Caco-2 (cell line): ENCODE measurements around the gene ENPP3. TPM values are rescaled to one million over a fixed set of nuclear protein-coding genes. Genes with fewer than 3 reads are reported as not detected.
A peak's percentile ranks its signal among the peaks of the same experiment; 100 is the strongest.

Experiments used
- Bru-seq: library from RNA; stranded (reverse); fragments of 400-500 nt; gene quantifications from one replicate; lab custom pipeline; 2021; lab: Mats Ljungman, UMichigan
- BruChase-seq, 2 experiments: library from RNA; stranded (reverse); fragments of 400-500 nt; gene quantifications; one replicate each; lab custom pipeline; 2021; lab: Mats Ljungman, UMichigan
- BruUV-seq: library from RNA; stranded (reverse); fragments of 400-500 nt; replicated peaks from 2 replicates; lab custom pipeline; 2021; lab: Mats Ljungman, UMichigan
- CTCF ChIA-PET: fragments of 300-600 bp; sonication (Branson Sonifier 250); formaldehyde crosslinking; loops from one replicate; lab custom pipeline; 2022; ENCODE audit warnings: antibody characterized with exemption; lab: Charles Lee
- POLR2A ChIA-PET: fragments of 300-600 bp; sonication (Branson Sonifier 250); formaldehyde crosslinking; loops from one replicate; lab custom pipeline; 2022; ENCODE audit warnings: antibody characterized with exemption; lab: Charles Lee
- DNase-seq, 2 experiments: peaks; one replicate each; pipeline versions ENCODE4 v3.0.0 to v3.0.0-alpha.2; 2020 to 2022
- H3K27me3 ChIP-seq: replicated peaks from 2 replicates; pipeline ENCODE4 v1.6.0; 2011; ENCODE audit warnings: low read length; ENCODE audit not compliant: control insufficient read depth, insufficient read depth
- H3K36me3 ChIP-seq: 2 replicates; pipeline ENCODE4 v1.5.1; 2011; ENCODE audit warnings: low read length; ENCODE audit not compliant: control insufficient read depth, insufficient read depth
- H3K4me1 ChIP-seq: fragments of 250-450 bp; sonication (Bioruptor Pico); 2 replicates; pipeline ENCODE4 v1.5.1; 2020; ENCODE audit warnings: mild to moderate bottlenecking
- H3K4me3 ChIP-seq: 2 replicates; pipeline ENCODE4 v1.5.1; 2011; ENCODE audit warnings: low read depth, mild to moderate bottlenecking, control low read depth, low read length
- H3K9me3 ChIP-seq: fragments of 250-450 bp; sonication (Bioruptor Pico); 2 replicates; pipeline ENCODE4 v1.5.1; 2020; ENCODE audit warnings: mild to moderate bottlenecking, moderate library complexity
- H3K27ac Mint-ChIP-seq: one replicate; pipeline ENCODE4 v1.8.0; 2022; ENCODE audit warnings: mixed read lengths; ENCODE audit not compliant: unreplicated experiment
- H3K27me3 Mint-ChIP-seq: one replicate; pipeline ENCODE4 v1.8.0; 2022; ENCODE audit warnings: mixed read lengths; ENCODE audit not compliant: insufficient read depth, unreplicated experiment
- H3K36me3 Mint-ChIP-seq: one replicate; pipeline ENCODE4 v1.8.0; 2022; ENCODE audit warnings: mild to moderate bottlenecking, mixed read lengths; ENCODE audit not compliant: insufficient read depth, unreplicated experiment
- H3K4me1 Mint-ChIP-seq: one replicate; pipeline ENCODE4 v1.8.0; 2022; ENCODE audit warnings: low read depth, mixed read lengths; ENCODE audit not compliant: unreplicated experiment
- H3K4me3 Mint-ChIP-seq: one replicate; pipeline ENCODE4 v1.8.0; 2022; ENCODE audit warnings: mild to moderate bottlenecking, moderate library complexity, mixed read lengths; ENCODE audit not compliant: unreplicated experiment
- H3K9me3 Mint-ChIP-seq: one replicate; pipeline ENCODE4 v1.8.0; 2022; ENCODE audit warnings: mixed read lengths; ENCODE audit not compliant: unreplicated experiment
- intact Hi-C: fragments of 100-400 bp; cut with micrococcal nuclease; formaldehyde crosslinking; loops from one replicate; pipeline ENCODE4 v1.10.0; 2022; ENCODE audit not compliant: unreplicated experiment
- long read RNA-seq: library from polyadenylated mRNA; stranded (forward); transcript quantifications from one replicate; pipeline ENCODE4 v2.0.0, GENCODE V29; 2022
- total RNA-seq: library from RNA; stranded (reverse); gene quantifications from 2 replicates; pipeline ENCODE4 v1.2.3, GENCODE V29; 2022
- TF ChIP-seq, protein P1 (sequence below), 2 experiments: fragments of 200-600 bp in 1 of 2; IDR thresholded peaks; 1 replicate in 1 of 2; 2 replicates in 1 of 2; pipeline versions ENCODE4 v1.5.1 to v1.8.0; 2011 to 2022; ENCODE audit warnings: antibody characterized with exemption in 1 of 2, control low read depth in 1 of 2, inconsistent platforms in 1 of 2, low read depth in 1 of 2, low read length in 1 of 2, mild to moderate bottlenecking in 1 of 2, moderate library complexity in 1 of 2; ENCODE audit not compliant: insufficient read depth in 1 of 2, severe bottlenecking in 1 of 2, unreplicated experiment in 1 of 2

The ENPP3 gene
- total RNA-seq (not detected in 2 replicates), Bru-seq, nascent RNA (percentile 3 among the genes with signal in this experiment), BruChase-seq, experiment 1, labeled RNA remaining after a 2-hour chase (percentile 7 among the genes with signal in this experiment), BruChase-seq, experiment 2, labeled RNA remaining after a 6-hour chase (percentile 1 among the genes with signal in this experiment)
- long read RNA-seq = 0 reads

- H3K27me3 ChIP-seq = no peaks in the 10 kb centered on the region
- H3K36me3 ChIP-seq = no peaks in the 10 kb centered on the region
- no peak within 1 kb of the TSS for H3K4me3 ChIP-seq
- TF ChIP-seq, protein P1, sequence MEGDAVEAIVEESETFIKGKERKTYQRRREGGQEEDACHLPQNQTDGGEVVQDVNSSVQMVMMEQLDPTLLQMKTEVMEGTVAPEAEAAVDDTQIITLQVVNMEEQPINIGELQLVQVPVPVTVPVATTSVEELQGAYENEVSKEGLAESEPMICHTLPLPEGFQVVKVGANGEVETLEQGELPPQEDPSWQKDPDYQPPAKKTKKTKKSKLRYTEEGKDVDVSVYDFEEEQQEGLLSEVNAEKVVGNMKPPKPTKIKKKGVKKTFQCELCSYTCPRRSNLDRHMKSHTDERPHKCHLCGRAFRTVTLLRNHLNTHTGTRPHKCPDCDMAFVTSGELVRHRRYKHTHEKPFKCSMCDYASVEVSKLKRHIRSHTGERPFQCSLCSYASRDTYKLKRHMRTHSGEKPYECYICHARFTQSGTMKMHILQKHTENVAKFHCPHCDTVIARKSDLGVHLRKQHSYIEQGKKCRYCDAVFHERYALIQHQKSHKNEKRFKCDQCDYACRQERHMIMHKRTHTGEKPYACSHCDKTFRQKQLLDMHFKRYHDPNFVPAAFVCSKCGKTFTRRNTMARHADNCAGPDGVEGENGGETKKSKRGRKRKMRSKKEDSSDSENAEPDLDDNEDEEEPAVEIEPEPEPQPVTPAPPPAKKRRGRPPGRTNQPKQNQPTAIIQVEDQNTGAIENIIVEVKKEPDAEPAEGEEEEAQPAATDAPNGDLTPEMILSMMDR (IDR thresholded peaks at IDR 0.05; ENCODE audit: insufficient read depth in 1 of 2, low read depth in 1 of 2, low read length in 1 of 2, severe bottlenecking in 1 of 2, unreplicated experiment in 1 of 2) = no peak
- ChIA-PET CTCF (interaction anchor here (3.8 kb wide), 1 partner anchor 9 kb away, joined by 18 read pairs; the partner anchor contains the start of gene MED23), POLR2A (no interaction called here)
- intact Hi-C loops = no loop called here
- H3K4me1 Mint-ChIP-seq = no peaks in the 10 kb centered on the region
- H3K4me3 Mint-ChIP-seq = no peak within 1 kb of the TSS
- no peaks in the 10 kb centered on the region for H3K9me3 ChIP-seq
- H3K27ac Mint-ChIP-seq = no peak within 1 kb of the TSS
- no peaks in the 10 kb centered on the region for H3K36me3 Mint-ChIP-seq
- no TSS peak for BruUV-seq
- H3K27me3 Mint-ChIP-seq = peaks cover 4% of the 10 kb centered on the region
- no peaks in the 10 kb centered on the region for H3K4me1 ChIP-seq
- no peak for DNase-seq
- no peaks in the 10 kb centered on the region for H3K9me3 Mint-ChIP-seq
Observed at GRCh38 chr6:131636880-131637792, at the start of gene ENPP3. TSS of gene ENPP3 (plus strand) at chr6:131637302. CDS start at chr6:131637385, 83 bp downstream.

- Histone ChIP-seq H3K36me3 (no peaks in the 10 kb centered on the region; the same call in none of the 2 replicates), H3K9me3 (no peaks in the 10 kb centered on the region), H3K27me3 (no peaks in the 10 kb centered on the region), H3K4me3 (no peak overlapping the region), H3K4me1 (no peaks in the 10 kb centered on the region)
- BruUV-seq = no TSS peak
- ChIA-PET POLR2A (no interaction called here), CTCF (no interaction called here)
- Mint-ChIP-seq H3K4me3 (no peak overlapping the region), H3K36me3 (peaks cover 18% of the 10 kb centered on the region), H3K4me1 (no peaks in the 10 kb centered on the region), H3K27ac (no peak overlapping the region), H3K27me3 (no peaks in the 10 kb centered on the region), H3K9me3 (no peaks in the 10 kb centered on the region)
- DNase-seq = no peak
- TF ChIP-seq, protein P1 (IDR thresholded peaks at IDR 0.05; ENCODE audit: insufficient read depth in 1 of 2, low read depth in 1 of 2, low read length in 1 of 2, severe bottlenecking in 1 of 2, unreplicated experiment in 1 of 2) = no peak
- intact Hi-C loops = no loop called here
Observed at GRCh38 chr6:131587909-131588308, 49.2 kb upstream of the ENPP3 start.

- H3K4me1 Mint-ChIP-seq = no peaks in the 10 kb centered on the region
- H3K9me3 ChIP-seq = no peaks in the 10 kb centered on the region
- H3K4me1 ChIP-seq = no peaks in the 10 kb centered on the region
- no peaks in the 10 kb centered on the region for H3K9me3 Mint-ChIP-seq
- H3K4me3 ChIP-seq = no peak overlapping the region
- H3K27me3 ChIP-seq = no peaks in the 10 kb centered on the region
- DNase-seq = no peak
- no TSS peak for BruUV-seq
- H3K27ac Mint-ChIP-seq = no peak overlapping the region
- TF ChIP-seq, protein P1 (IDR thresholded peaks at IDR 0.05; ENCODE audit: insufficient read depth in 1 of 2, low read depth in 1 of 2, low read length in 1 of 2, severe bottlenecking in 1 of 2, unreplicated experiment in 1 of 2) = no peak
- H3K36me3 ChIP-seq = no peaks in the 10 kb centered on the region; the same call in none of the 2 replicates
- H3K27me3 Mint-ChIP-seq = no peaks in the 10 kb centered on the region
- ChIA-PET POLR2A (no interaction called here), CTCF (no interaction called here)
- no peak overlapping the region for H3K4me3 Mint-ChIP-seq
- H3K36me3 Mint-ChIP-seq = peaks cover 18% of the 10 kb centered on the region
- intact Hi-C loops = no loop called here
Observed at GRCh38 chr6:131588643-131589042, 48.5 kb upstream of the ENPP3 start.
